Endothelial cell of umbilical vein (primary cell): Measurements from ENCODE around the gene ERGIC1. TPM values are rescaled to one million over a fixed set of nuclear protein-coding genes. Genes with fewer than 3 reads are reported as not detected.

Source experiments
- BruUV-seq: library from RNA; stranded (reverse); fragments of 400-500 nt; replicated peaks from 2 replicates; lab custom pipeline; 2021; lab: Mats Ljungman, UMichigan
- CTCF ChIA-PET: fragments of 300-600, 350-600 bp; sonication (Branson Sonifier 250); formaldehyde crosslinking; loops from one replicate; lab custom pipeline; 2021; ENCODE audit warnings: antibody characterized with exemption, inconsistent platforms; lab: Charles Lee
- POLR2A ChIA-PET: fragments of 300-600, 350-600 bp; sonication (Branson Sonifier 250); formaldehyde crosslinking; loops from one replicate; lab custom pipeline; 2021; ENCODE audit warnings: antibody characterized with exemption, inconsistent platforms; lab: Charles Lee
- DNase-seq: peaks from one replicate; pipeline ENCODE4 v3.0.0-alpha.2; 2011; ENCODE audit warnings: low read depth, low spot score
- FAIRE-seq: peaks from 2 replicates; lab custom pipeline; 2011; peaks lifted over from hg19 to GRCh38; lab: Jason Lieb, UNC
- H2AFZ ChIP-seq: 2 replicates; pipeline ENCODE4 v1.6.0; 2012; ENCODE audit warnings: low read depth, low read length, control low read depth, inconsistent platforms
- H3K27ac ChIP-seq: 2 replicates; pipeline ENCODE4 v1.5.1; 2011; ENCODE audit warnings: low read depth, mild to moderate bottlenecking, control low read depth, low read length, moderate library complexity; ENCODE audit not compliant: insufficient read depth
- H3K27me3 ChIP-seq, 2 experiments: 2 replicates each; pipeline versions ENCODE4 v1.6.0 to v1.6.1; 2011; ENCODE audit warnings: low read length in 2 of 2, mixed read lengths in 1 of 2; ENCODE audit not compliant: control insufficient read depth in 2 of 2, insufficient read depth in 2 of 2
- H3K36me3 ChIP-seq, 2 experiments: 2 replicates in 1 of 2; 3 replicates in 1 of 2; pipeline ENCODE4 v1.5.1; 2011; ENCODE audit warnings: low read length in 2 of 2, mild to moderate bottlenecking in 1 of 2, moderate library complexity in 1 of 2; ENCODE audit not compliant: control insufficient read depth in 2 of 2, insufficient read depth in 2 of 2; ENCODE audit errors: extremely low read depth in 1 of 2
- H3K4me1 ChIP-seq: 3 replicates; pipeline ENCODE4 v1.5.1; 2011; ENCODE audit warnings: mild to moderate bottlenecking, low read length; ENCODE audit not compliant: control insufficient read depth, insufficient read depth; ENCODE audit errors: extremely low read depth
- H3K4me2 ChIP-seq: 2 replicates; pipeline ENCODE4 v1.6.1; 2011; ENCODE audit warnings: low read length, control low read depth, mixed read lengths; ENCODE audit not compliant: insufficient read depth
- H3K4me3 ChIP-seq, 3 experiments: fragments of 200-600 bp in 1 of 3; sonication (generic), shearing (Covaris generic) in 1 of 3; replicated peaks in 1 of 3; 2 replicates each; pipeline ENCODE4 v1.5.1; 2011 to 2016; ENCODE audit warnings: control low read depth in 3 of 3, low read length in 3 of 3, mild to moderate bottlenecking in 2 of 3, inconsistent platforms in 1 of 3, low read depth in 1 of 3, moderate library complexity in 1 of 3; ENCODE audit not compliant: insufficient read depth in 1 of 3
- H3K79me2 ChIP-seq: 2 replicates; pipeline ENCODE4 v1.6.0; 2012; ENCODE audit warnings: low read length, inconsistent platforms; ENCODE audit not compliant: control insufficient read depth, insufficient read depth
- H3K9ac ChIP-seq: replicated peaks from 2 replicates; pipeline ENCODE3; 2011; ENCODE audit warnings: low read length, control low read depth; ENCODE audit not compliant: insufficient read depth; ENCODE audit errors: extremely low read depth
- H3K9me1 ChIP-seq: replicated peaks from 3 replicates; pipeline ENCODE4 v1.6.0; 2011; ENCODE audit warnings: mild to moderate bottlenecking, low read length; ENCODE audit not compliant: control insufficient read depth, insufficient read depth; ENCODE audit errors: extremely low read depth
- H3K9me3 ChIP-seq: replicated peaks from 2 replicates; pipeline ENCODE4 v1.5.1; 2012; ENCODE audit warnings: low read length, inconsistent platforms; ENCODE audit not compliant: control insufficient read depth, insufficient read depth
- H4K20me1 ChIP-seq: replicated peaks from 2 replicates; pipeline ENCODE3; 2011; ENCODE audit warnings: mild to moderate bottlenecking, low read length; ENCODE audit not compliant: control insufficient read depth, insufficient read depth; ENCODE audit errors: extremely low read depth
- FOS ChIP-seq: IDR thresholded peaks from 2 replicates; pipeline ENCODE4 v1.6.1; 2011; ENCODE audit warnings: mild to moderate bottlenecking, low read length, moderate library complexity, borderline replicate concordance; ENCODE audit not compliant: insufficient read depth
- GATA2 ChIP-seq: IDR thresholded peaks from 2 replicates; pipeline ENCODE4 v1.7.0; 2011; ENCODE audit warnings: low read depth, mild to moderate bottlenecking, moderate library complexity, mixed read lengths, low read length; ENCODE audit not compliant: insufficient read length, insufficient read depth
- JUN ChIP-seq: IDR thresholded peaks from 2 replicates; pipeline ENCODE4 v1.6.1; 2011; ENCODE audit warnings: borderline replicate concordance, low read depth; ENCODE audit not compliant: insufficient read length, insufficient read depth
- POLR2A ChIP-seq: IDR thresholded peaks from 2 replicates; pipeline ENCODE4 v1.6.1; 2012; ENCODE audit warnings: low read depth, mild to moderate bottlenecking, control low read depth, low read length
- dilution Hi-C: fragments of 300-500 bp; cut with MboI; formaldehyde crosslinking; loops from one replicate; pipeline ENCODE4 v1.15.0; 2019; ENCODE audit warnings: low sequenced_read_pairs; ENCODE audit not compliant: extremely low pct_ligation_motif_present
- intact Hi-C: fragments of 100-400 bp; cut with micrococcal nuclease; formaldehyde crosslinking; loops from one replicate; pipeline ENCODE4 v1.10.0; 2022
- polyA plus RNA-seq, 4 experiments: library from polyadenylated mRNA; depleted of rRNA in 3 of 4; stranded (reverse) in 3 of 4; unstranded in 1 of 4; fragments of >200 nt; gene quantifications; 2 replicates each; pipeline versions ENCODE4 v1.2.1 to v1.2.3, GENCODE V29; 2011 to 2012; ENCODE audit warnings: missing spikeins in 1 of 4
- total RNA-seq: library from RNA; stranded (reverse); gene quantifications from 2 replicates; pipeline ENCODE4 v1.2.3, GENCODE V29; 2021
- TF ChIP-seq, protein P1 (sequence below), 2 donors: IDR thresholded peaks; 1 replicate in 1 of 2; 2 replicates in 1 of 2; pipeline ENCODE4 v1.5.1; 2011; ENCODE audit warnings: low read length in 2 of 2, mild to moderate bottlenecking in 2 of 2, moderate library complexity in 2 of 2, control low read depth in 1 of 2, inconsistent platforms in 1 of 2, low read depth in 1 of 2; ENCODE audit not compliant: insufficient read depth in 1 of 2; ENCODE audit errors: extremely low read depth in 1 of 2

Gene ERGIC1
- total and polyA plus RNA-seq, 2 donors (not counting 3 experiments of a cell fraction or from before 2014, with no cell fraction given): 105 to 109 TPM

DNA sequence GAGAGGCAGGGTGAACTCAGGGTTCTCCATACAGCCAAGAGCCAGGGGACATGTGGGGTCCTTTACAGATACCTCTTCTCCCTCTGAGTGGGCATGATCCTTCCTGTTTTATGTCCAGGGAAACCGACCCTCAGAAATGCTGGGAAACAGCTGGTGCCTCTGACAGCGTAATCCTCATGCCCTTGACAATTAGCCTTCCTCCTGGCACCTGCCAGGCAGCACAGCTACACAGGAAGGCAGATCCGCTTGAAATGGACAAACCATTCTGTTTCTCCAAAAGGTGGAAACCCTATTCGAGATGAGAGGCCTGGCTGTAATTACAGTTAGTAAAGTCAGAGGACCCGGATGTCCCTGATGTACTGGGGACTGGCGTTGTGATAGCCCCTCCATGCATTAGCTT lies 7.2 kb downstream of the ERGIC1 start:
- Histone ChIP-seq H3K4me1 (peaks cover 7% of the 10 kb centered on the region), H3K4me2 (no peak overlapping the region), H3K36me3 (no peaks in the 10 kb centered on the region), H2AFZ (no peak overlapping the region), H3K9me1 (no peaks in the 10 kb centered on the region), H3K9ac (no peak overlapping the region), H4K20me1 (no peaks in the 10 kb centered on the region), H3K27me3 (no peaks in the 10 kb centered on the region), H3K79me2 (peaks cover 63% of the 10 kb centered on the region), H3K9me3 (no peaks in the 10 kb centered on the region), H3K4me3 (no peak overlapping the region), H3K27ac (no peak overlapping the region)
- FAIRE-seq (no peak), DNase-seq (no peak)
- intact Hi-C loops: no loop called here
- TF ChIP-seq FOS: no peak
- TF ChIP-seq JUN: no peak
- TF ChIP-seq POLR2A: no peak
- TF ChIP-seq, protein P1, sequence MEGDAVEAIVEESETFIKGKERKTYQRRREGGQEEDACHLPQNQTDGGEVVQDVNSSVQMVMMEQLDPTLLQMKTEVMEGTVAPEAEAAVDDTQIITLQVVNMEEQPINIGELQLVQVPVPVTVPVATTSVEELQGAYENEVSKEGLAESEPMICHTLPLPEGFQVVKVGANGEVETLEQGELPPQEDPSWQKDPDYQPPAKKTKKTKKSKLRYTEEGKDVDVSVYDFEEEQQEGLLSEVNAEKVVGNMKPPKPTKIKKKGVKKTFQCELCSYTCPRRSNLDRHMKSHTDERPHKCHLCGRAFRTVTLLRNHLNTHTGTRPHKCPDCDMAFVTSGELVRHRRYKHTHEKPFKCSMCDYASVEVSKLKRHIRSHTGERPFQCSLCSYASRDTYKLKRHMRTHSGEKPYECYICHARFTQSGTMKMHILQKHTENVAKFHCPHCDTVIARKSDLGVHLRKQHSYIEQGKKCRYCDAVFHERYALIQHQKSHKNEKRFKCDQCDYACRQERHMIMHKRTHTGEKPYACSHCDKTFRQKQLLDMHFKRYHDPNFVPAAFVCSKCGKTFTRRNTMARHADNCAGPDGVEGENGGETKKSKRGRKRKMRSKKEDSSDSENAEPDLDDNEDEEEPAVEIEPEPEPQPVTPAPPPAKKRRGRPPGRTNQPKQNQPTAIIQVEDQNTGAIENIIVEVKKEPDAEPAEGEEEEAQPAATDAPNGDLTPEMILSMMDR (IDR thresholded peaks at IDR 0.05; ENCODE audit: extremely low read depth in 1 of 2, insufficient read depth in 1 of 2, low read depth in 1 of 2, low read length in 2 of 2): no peak
- CTCF ChIA-PET: interaction anchor here (1.0 to 1.5 kb wide), 4 partner anchors 9 to 124 kb away, joined by 3 to 4 read pairs (median 3); partner anchors contain the start of gene DUSP1
- dilution Hi-C loops: no loop called here
- POLR2A ChIA-PET: no interaction called here
- BruUV-seq: no TSS peak

- DNase-seq: no peak
- BruUV-seq: no TSS peak
- Histone ChIP-seq H3K4me3 (no peak overlapping the region), H3K36me3 (no peaks in the 10 kb centered on the region), H3K27me3 (no peaks in the 10 kb centered on the region), H3K27ac (no peak overlapping the region), H3K4me2 (no peak overlapping the region), H2AFZ (no peak overlapping the region), H3K79me2 (peaks cover 59% of the 10 kb centered on the region), H4K20me1 (no peaks in the 10 kb centered on the region), H3K4me1 (peaks cover 5% of the 10 kb centered on the region), H3K9ac (no peak overlapping the region), H3K9me3 (no peaks in the 10 kb centered on the region), H3K9me1 (no peaks in the 10 kb centered on the region)
- dilution Hi-C loops: no loop called here
- ChIA-PET POLR2A (no interaction called here), CTCF (interaction anchor here (1.2 kb wide), 1 partner anchor 16 kb away, joined by 3 read pairs; no protein-coding TSS in a partner anchor)
- intact Hi-C loops: no loop called here
- FAIRE-seq: no peak
- TF ChIP-seq GATA2 (no peak), FOS (no peak)
These were observed 9.9 kb downstream of the ERGIC1 start for GRCh38 chr5:172843825-172844576.
